WERI-Rb-1 (cell line): ENCODE data around the gene F8.

ENCODE experiments used
- DNase-seq: peaks from one replicate; pipeline ENCODE4 v3.0.0-alpha.2; 2020
- H3K27ac ChIP-seq: fragments of 250-450 bp; sonication (Bioruptor Pico); 2 replicates; pipeline ENCODE4 v1.5.1; 2020; ENCODE audit warnings: mild to moderate bottlenecking, moderate library complexity
- H3K27me3 ChIP-seq: fragments of 250-450 bp; sonication (Bioruptor Pico); 2 replicates; pipeline ENCODE4 v1.5.1; 2021; ENCODE audit warnings: mild to moderate bottlenecking, low read depth, moderate library complexity; ENCODE audit not compliant: insufficient read depth, severe bottlenecking
- H3K36me3 ChIP-seq: fragments of 250-450 bp; sonication (Bioruptor Pico); 2 replicates; pipeline ENCODE4 v1.5.1; 2020; ENCODE audit warnings: mild to moderate bottlenecking, moderate library complexity
- H3K4me3 ChIP-seq: 2 replicates; pipeline ENCODE4 v1.5.1; 2011; ENCODE audit warnings: low read depth, mild to moderate bottlenecking, control low read depth, low read length
- H3K9me3 ChIP-seq: fragments of 250-450 bp; sonication (Bioruptor Pico); 2 replicates; pipeline ENCODE4 v1.5.1; 2021; ENCODE audit warnings: mild to moderate bottlenecking, moderate library complexity; ENCODE audit not compliant: severe bottlenecking
- TF ChIP-seq, protein P1 (sequence below): IDR thresholded peaks from 2 replicates; pipeline ENCODE4 v1.5.1; 2011; ENCODE audit warnings: low read depth, mild to moderate bottlenecking, control low read depth, inconsistent platforms, low read length

The F8 gene

DNA sequence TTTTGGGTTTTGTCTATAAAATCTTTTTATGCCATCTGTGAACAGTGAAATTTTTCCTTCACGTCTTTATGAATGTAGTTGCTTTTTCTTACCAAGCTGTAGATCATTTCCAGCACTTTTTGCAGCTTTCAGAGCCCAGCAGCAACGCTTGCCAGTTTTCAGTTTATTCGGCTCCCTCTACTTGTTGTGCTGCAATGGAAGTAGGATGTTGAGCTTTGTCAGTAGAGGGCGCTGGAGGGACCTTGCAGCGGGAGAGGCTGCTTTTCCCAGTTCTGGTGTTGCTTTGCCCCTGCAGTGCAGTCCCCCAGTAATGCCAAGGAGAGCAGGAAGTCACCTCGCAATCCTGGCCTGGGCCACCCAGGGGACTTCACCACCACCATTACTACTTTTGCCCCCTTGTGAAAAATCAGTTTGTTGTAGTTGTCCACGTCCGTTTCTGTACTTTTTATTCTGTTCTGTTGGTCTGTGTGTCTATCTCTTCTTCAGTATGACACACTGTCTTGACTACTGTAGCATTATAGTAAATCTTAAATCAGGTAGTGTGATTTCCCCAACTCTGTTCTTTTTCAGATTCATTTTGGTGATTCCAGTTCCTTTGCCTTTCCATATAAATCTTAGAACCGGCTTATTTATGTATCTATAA is 26.6 kb upstream of the F8 start:
- H3K4me3 ChIP-seq, result no peak overlapping the region
- H3K27ac ChIP-seq, result no peak overlapping the region
- no peaks in the 10 kb centered on the region for H3K27me3 ChIP-seq
- peak; percentile 77 for DNase-seq
- H3K36me3 ChIP-seq, result peaks cover 15% of the 10 kb centered on the region
- no peaks in the 10 kb centered on the region for H3K9me3 ChIP-seq
- TF ChIP-seq, protein P1, sequence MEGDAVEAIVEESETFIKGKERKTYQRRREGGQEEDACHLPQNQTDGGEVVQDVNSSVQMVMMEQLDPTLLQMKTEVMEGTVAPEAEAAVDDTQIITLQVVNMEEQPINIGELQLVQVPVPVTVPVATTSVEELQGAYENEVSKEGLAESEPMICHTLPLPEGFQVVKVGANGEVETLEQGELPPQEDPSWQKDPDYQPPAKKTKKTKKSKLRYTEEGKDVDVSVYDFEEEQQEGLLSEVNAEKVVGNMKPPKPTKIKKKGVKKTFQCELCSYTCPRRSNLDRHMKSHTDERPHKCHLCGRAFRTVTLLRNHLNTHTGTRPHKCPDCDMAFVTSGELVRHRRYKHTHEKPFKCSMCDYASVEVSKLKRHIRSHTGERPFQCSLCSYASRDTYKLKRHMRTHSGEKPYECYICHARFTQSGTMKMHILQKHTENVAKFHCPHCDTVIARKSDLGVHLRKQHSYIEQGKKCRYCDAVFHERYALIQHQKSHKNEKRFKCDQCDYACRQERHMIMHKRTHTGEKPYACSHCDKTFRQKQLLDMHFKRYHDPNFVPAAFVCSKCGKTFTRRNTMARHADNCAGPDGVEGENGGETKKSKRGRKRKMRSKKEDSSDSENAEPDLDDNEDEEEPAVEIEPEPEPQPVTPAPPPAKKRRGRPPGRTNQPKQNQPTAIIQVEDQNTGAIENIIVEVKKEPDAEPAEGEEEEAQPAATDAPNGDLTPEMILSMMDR, result peak; percentile 95

DNA sequence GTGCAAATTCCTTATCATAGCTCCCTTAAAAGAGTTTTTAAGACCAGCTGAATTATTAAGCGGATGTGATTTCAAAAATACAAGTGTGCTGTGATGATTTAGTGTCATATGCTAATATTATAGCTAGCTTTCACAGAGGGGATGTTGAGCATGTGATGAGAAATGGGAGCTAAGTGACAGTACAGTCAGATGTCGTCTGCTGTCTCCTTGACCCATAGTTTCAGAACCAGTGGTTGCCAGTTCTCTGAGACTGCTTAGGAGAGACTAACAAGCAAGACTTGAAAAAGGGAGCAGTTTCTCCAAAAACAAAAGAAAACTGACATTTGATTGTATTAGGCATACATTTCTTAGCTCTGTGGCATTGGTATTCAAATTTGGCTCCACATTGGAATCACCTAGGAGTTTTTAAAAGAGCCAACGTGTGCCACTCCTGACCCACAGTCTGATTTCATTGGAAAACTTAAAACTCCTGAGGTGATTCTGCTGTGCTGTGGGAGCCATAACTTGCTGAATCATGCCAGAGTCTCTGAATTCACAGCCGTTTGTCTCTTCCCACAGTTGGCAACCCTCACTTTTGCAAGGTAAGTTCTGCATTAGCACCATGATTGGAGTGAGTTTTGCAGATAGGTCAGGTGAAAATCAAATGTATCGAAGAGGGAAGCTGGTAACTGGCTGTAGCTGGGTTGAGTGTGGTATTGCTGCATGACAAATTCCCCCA is 24.4 kb upstream of the F8 start:
- Histone ChIP-seq H3K27ac (no peak overlapping the region), H3K27me3 (no peaks in the 10 kb centered on the region), H3K36me3 (peaks cover 9% of the 10 kb centered on the region), H3K4me3 (no peak overlapping the region), H3K9me3 (no peaks in the 10 kb centered on the region)
- TF ChIP-seq, protein P1, result no peak
- DNase-seq, result no peak

DNA sequence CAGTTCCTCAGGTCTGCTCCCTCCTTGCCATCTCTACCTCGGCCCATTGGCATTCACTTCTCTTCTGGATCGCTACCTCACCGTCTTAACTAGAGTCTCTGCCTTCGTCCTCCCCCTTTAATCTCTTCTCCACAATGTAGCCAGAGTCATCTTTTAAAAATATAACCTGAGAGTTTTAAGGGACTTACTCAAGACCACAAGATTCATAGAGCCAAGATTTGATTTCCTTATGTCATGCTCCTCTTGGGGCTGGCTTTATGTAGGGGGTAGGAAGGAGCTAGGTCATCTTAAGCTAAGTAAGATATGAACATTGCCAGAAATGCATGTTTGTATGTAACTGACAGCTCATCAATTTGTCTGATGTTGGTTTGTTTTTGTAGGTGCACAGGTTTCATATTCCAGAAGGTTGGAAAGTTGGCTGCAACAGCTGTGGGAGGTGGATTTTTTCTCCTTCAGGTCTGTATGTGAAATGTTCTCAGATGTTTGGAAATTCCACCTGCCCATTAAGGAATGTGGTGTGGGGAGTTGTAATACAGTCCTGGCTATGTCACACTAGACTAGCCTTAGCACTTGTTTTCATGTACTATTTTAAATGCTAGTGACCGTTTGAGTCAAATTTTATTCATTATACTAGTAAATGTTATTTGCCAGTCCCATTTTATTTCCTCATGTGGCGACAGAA is 23.7 kb upstream of the F8 start:
- TF ChIP-seq, protein P1, result no peak
- no peak overlapping the region for H3K27ac ChIP-seq
- H3K4me3 ChIP-seq, result no peak overlapping the region

GRCh38 chrX:155035688-155036087 is 13.2 kb upstream of the F8 start:
- TF ChIP-seq, protein P1, result no peak
- Histone ChIP-seq H3K27me3 (no peaks in the 10 kb centered on the region), H3K4me3 (no peak overlapping the region), H3K27ac (no peak overlapping the region), H3K9me3 (peaks cover 7% of the 10 kb centered on the region), H3K36me3 (peaks cover 24% of the 10 kb centered on the region)
- DNase-seq, result no peak

More for the DNA sequence above, 23.7 kb upstream of the F8 start:
- Histone ChIP-seq H3K36me3 (peaks cover 2% of the 10 kb centered on the region), H3K9me3 (no peaks in the 10 kb centered on the region), H3K27me3 (no peaks in the 10 kb centered on the region)
- no peak for DNase-seq

DNA sequence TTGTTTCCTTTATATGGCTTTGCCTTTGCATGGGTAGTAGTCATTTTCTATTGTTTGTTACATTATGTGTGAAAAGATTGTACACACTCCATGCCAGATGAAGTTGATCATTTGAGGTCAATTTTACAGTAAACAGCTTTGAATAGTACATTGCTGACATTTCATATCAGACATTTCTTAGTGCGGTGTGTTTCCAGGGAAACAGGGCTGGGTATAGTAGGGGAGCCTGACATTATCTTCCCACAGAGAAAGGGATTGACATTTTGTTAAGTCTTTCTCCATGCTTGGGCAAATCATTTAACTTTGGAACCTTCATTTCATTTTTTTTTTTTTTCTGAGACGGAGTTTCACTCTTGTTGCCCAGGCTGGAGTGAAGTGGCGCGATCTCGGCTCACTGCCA is 9.1 kb upstream of the F8 start:
- DNase-seq, result no peak
- TF ChIP-seq, protein P1, result no peak
- Histone ChIP-seq H3K4me3 (no peak overlapping the region), H3K27ac (no peak overlapping the region), H3K27me3 (no peaks in the 10 kb centered on the region), H3K9me3 (peaks cover 7% of the 10 kb centered on the region), H3K36me3 (peaks cover 21% of the 10 kb centered on the region)
